Endothelial cell of umbilical vein (primary cell): Measurements from ENCODE around the gene SLC39A3.

ENCODE experiments used
- POLR2A ChIP-seq: IDR thresholded peaks from 2 replicates; pipeline ENCODE4 v1.6.1; 2012; ENCODE audit warnings: low read depth, mild to moderate bottlenecking, control low read depth, low read length
- POLR2AphosphoS5 ChIP-seq: IDR thresholded peaks from 2 replicates; pipeline ENCODE4 v1.6.1; 2012; ENCODE audit warnings: low read depth, mild to moderate bottlenecking, control low read depth, low read length, moderate library complexity; ENCODE audit not compliant: insufficient read depth

- no peak for TF ChIP-seq POLR2A
- no peak for TF ChIP-seq POLR2AphosphoS5
These were observed 25.1 kb downstream of the SLC39A3 start for GRCh38 chr19:2714531-2715269.
